ENCODE data around the gene DYNC2I2. TPM values are rescaled to one million over a fixed set of nuclear protein-coding genes. Genes with fewer than 3 reads are reported as not detected.

DYNC2I2 gene
- total and polyA plus RNA-seq, 4 donors = 10.9 to 58.0 (median 19.6) TPM

DNA sequence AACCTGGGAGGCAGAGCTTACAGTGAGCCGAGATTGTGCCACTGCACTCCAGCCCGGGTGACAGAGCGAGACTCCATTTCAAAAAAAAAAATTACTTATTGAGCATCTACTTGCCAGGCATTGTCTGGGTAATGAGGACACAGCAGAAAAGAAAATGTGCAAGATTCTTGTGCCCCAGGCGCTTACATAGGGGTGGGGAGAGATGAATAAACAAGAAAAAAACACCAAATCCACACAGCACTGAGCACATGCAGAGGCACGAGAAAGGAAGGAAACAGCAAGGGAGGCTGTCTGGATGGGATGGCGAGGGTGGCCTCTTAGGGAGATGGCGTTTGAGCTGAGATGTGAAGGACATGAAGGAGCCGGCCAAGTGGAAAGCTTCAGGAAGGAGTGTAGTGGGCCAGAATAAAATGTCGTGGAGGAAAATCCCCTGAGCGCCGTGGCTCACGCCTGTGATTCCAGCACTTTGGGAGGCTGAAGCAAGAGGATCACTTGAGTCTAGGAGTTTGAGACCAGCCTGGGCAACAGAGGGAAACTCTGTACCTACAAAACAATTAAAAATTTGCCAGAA lies 13.9 kb downstream of the DYNC2I2 start:
- no peak overlapping the region for H3K27ac ChIP-seq (ENCODE audit: low read depth in 1 of 2, low read length in 2 of 2)
- no peak for DNase-seq (ENCODE audit: low spot score)
- 91% methylated on average over 12 of the region's 12 CpGs for WGBS

GRCh38 chr9:128640603-128641002 lies 16.0 kb downstream of the DYNC2I2 start:
- TF ChIP-seq NR2F2 (IDR thresholded peaks at IDR 0.05) (no peak), HNF4G (IDR thresholded peaks at IDR 0.05) (no peak), FOXA2 (IDR thresholded peaks at IDR 0.05) (no peak), GABPA (IDR thresholded peaks at IDR 0.05 in 1 of 2, conservative IDR thresholded peaks at IDR 0.05 in 1 of 2) (no peak), FOXA1 (IDR thresholded peaks at IDR 0.05) (no peak), SP1 (IDR thresholded peaks at IDR 0.05) (no peak), YY1 (IDR thresholded peaks at IDR 0.05) (no peak), EGR1 (IDR thresholded peaks at IDR 0.05; ENCODE audit: low read depth in 2 of 2) (no peak), HNF4A (conservative IDR thresholded peaks at IDR 0.05) (no peak), REST (IDR thresholded peaks at IDR 0.05) (no peak), TAF1 (conservative IDR thresholded peaks at IDR 0.05) (no peak), RXRA (IDR thresholded peaks at IDR 0.05) (no peak), ZBTB33 (IDR thresholded peaks at IDR 0.05) (no peak), JUND (IDR thresholded peaks at IDR 0.05) (no peak)
- TF ChIP-seq, protein P1, sequence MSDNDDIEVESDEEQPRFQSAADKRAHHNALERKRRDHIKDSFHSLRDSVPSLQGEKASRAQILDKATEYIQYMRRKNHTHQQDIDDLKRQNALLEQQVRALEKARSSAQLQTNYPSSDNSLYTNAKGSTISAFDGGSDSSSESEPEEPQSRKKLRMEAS (IDR thresholded peaks at IDR 0.05) = no peak
- TF ChIP-seq, protein P2, sequence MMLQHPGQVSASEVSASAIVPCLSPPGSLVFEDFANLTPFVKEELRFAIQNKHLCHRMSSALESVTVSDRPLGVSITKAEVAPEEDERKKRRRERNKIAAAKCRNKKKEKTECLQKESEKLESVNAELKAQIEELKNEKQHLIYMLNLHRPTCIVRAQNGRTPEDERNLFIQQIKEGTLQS (IDR thresholded peaks at IDR 0.05) = no peak
- TF ChIP-seq, protein P3, sequence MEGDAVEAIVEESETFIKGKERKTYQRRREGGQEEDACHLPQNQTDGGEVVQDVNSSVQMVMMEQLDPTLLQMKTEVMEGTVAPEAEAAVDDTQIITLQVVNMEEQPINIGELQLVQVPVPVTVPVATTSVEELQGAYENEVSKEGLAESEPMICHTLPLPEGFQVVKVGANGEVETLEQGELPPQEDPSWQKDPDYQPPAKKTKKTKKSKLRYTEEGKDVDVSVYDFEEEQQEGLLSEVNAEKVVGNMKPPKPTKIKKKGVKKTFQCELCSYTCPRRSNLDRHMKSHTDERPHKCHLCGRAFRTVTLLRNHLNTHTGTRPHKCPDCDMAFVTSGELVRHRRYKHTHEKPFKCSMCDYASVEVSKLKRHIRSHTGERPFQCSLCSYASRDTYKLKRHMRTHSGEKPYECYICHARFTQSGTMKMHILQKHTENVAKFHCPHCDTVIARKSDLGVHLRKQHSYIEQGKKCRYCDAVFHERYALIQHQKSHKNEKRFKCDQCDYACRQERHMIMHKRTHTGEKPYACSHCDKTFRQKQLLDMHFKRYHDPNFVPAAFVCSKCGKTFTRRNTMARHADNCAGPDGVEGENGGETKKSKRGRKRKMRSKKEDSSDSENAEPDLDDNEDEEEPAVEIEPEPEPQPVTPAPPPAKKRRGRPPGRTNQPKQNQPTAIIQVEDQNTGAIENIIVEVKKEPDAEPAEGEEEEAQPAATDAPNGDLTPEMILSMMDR (IDR thresholded peaks at IDR 0.05; ENCODE audit: low read depth, low read length, missing input control) = no peak
- H3K4me1 ChIP-seq (ENCODE audit: control insufficient read depth in 4 of 4, insufficient read depth in 4 of 4, low read length in 3 of 4) = peaks cover 0 to 11% (median 5%) of the 10 kb centered on the region in 4 donors
- H3K27me3 ChIP-seq (ENCODE audit: control insufficient read depth in 4 of 4, insufficient read depth in 4 of 4, low read length in 3 of 4) = no peaks in the 10 kb centered on the region
- H3K27ac ChIP-seq (ENCODE audit: low read depth in 1 of 2, low read length in 2 of 2) = no peak overlapping the region
- no peaks in the 10 kb centered on the region for H3K9me3 ChIP-seq (ENCODE audit: control insufficient read depth in 4 of 4, low read length in 3 of 4)
- no peak for DNase-seq (ENCODE audit: low spot score)
- no peak overlapping the region for H3K4me3 ChIP-seq (ENCODE audit: low read depth in 1 of 3, low read length in 3 of 3)
- WGBS = 97% methylated on average over 18 of the region's 18 CpGs
- H3K36me3 ChIP-seq (ENCODE audit: control insufficient read depth in 4 of 4, insufficient read depth in 3 of 4, low read depth in 1 of 4, low read length in 3 of 4) = no peaks in the 10 kb centered on the region
- H3K9ac ChIP-seq (ENCODE audit: low read depth in 1 of 2, low read length in 2 of 2) = no peak overlapping the region

More for the DNA sequence above, 13.9 kb downstream of the DYNC2I2 start:
- Histone ChIP-seq H3K27me3 (ENCODE audit: control insufficient read depth in 4 of 4, insufficient read depth in 4 of 4, low read length in 3 of 4) (no peaks in the 10 kb centered on the region), H3K9me3 (ENCODE audit: control insufficient read depth in 4 of 4, low read length in 3 of 4) (no peaks in the 10 kb centered on the region), H3K36me3 (ENCODE audit: control insufficient read depth in 4 of 4, insufficient read depth in 3 of 4, low read depth in 1 of 4, low read length in 3 of 4) (no peaks in the 10 kb centered on the region), H3K4me1 (ENCODE audit: control insufficient read depth in 4 of 4, insufficient read depth in 4 of 4, low read length in 3 of 4) (no peaks in the 10 kb centered on the region), H3K4me3 (ENCODE audit: low read depth in 1 of 3, low read length in 3 of 3) (no peak overlapping the region), H3K9ac (ENCODE audit: low read depth in 1 of 2, low read length in 2 of 2) (no peak overlapping the region)
- TF ChIP-seq YY1 (IDR thresholded peaks at IDR 0.05) (no peak), JUND (IDR thresholded peaks at IDR 0.05) (no peak), NR2F2 (IDR thresholded peaks at IDR 0.05) (no peak), HNF4A (conservative IDR thresholded peaks at IDR 0.05) (no peak), EGR1 (IDR thresholded peaks at IDR 0.05; ENCODE audit: low read depth in 2 of 2) (no peak), TAF1 (conservative IDR thresholded peaks at IDR 0.05) (no peak)
